H1 (cell line): ENCODE results near the gene GNG4. TPM values are rescaled to one million over a fixed set of nuclear protein-coding genes. Genes with fewer than 3 reads are reported as not detected.

ENCODE experiments used
- ATF2 ChIP-seq: IDR thresholded peaks from 2 replicates; pipeline ENCODE4 v1.6.1; 2012; ENCODE audit warnings: low read length, inconsistent platforms
- ATF3 ChIP-seq: IDR thresholded peaks from 2 replicates; pipeline ENCODE4 v1.6.1; 2011; ENCODE audit warnings: low read depth, mild to moderate bottlenecking, low read length; ENCODE audit not compliant: insufficient read depth
- BACH1 ChIP-seq: IDR thresholded peaks from 2 replicates; pipeline ENCODE4 v1.6.1; 2012; ENCODE audit warnings: low read length, improper control_type of control experiment
- CBX5 ChIP-seq: fragments of 300-800, 300-1000 bp; sonication (generic); IDR thresholded peaks from 2 replicates; pipeline ENCODE4 v1.7.1; 2016; ENCODE audit warnings: antibody characterized with exemption, low read length, low read depth
- CEBPB ChIP-seq: IDR thresholded peaks from 2 replicates; pipeline ENCODE4 v1.6.1; 2012; ENCODE audit warnings: low read depth, low read length
- EP300 ChIP-seq, 2 experiments: IDR thresholded peaks; 1 replicate in 1 of 2; 2 replicates in 1 of 2; pipeline ENCODE4 v1.6.1; 2011 to 2012; ENCODE audit warnings: low read depth in 2 of 2, low read length in 2 of 2, mild to moderate bottlenecking in 2 of 2, borderline replicate concordance in 1 of 2, inconsistent platforms in 1 of 2, moderate library complexity in 1 of 2
- GTF2F1 ChIP-seq: IDR thresholded peaks from 2 replicates; pipeline ENCODE4 v1.6.1; 2012; ENCODE audit warnings: low read depth, low read length, improper control_type of control experiment, borderline replicate concordance
- HDAC6 ChIP-seq: IDR thresholded peaks from one replicate; pipeline ENCODE4 v1.7.1; 2012; ENCODE audit warnings: low read depth, mild to moderate bottlenecking, inconsistent platforms, low read length, moderate library complexity
- NANOG ChIP-seq: IDR thresholded peaks from 2 replicates; pipeline ENCODE4 v1.6.1; 2011; ENCODE audit warnings: low read length, low read depth, mild to moderate bottlenecking, inconsistent platforms; ENCODE audit not compliant: insufficient read depth, poor library complexity, severe bottlenecking
- NRF1 ChIP-seq: IDR thresholded peaks from 2 replicates; pipeline ENCODE4 v1.6.1; 2011; ENCODE audit warnings: mild to moderate bottlenecking, low read depth, low read length, improper control_type of control experiment
- PHF8 ChIP-seq: fragments of 200-600 bp; sonication (generic); conservative IDR thresholded peaks from 2 replicates; pipeline ENCODE4 v1.7.1; 2012; ENCODE audit warnings: low read depth, mild to moderate bottlenecking, inconsistent platforms, low read length, moderate library complexity
- POLR2A ChIP-seq, 2 experiments: IDR thresholded peaks; 1 replicate in 1 of 2; 2 replicates in 1 of 2; pipeline ENCODE4 v1.6.1; 2011; ENCODE audit warnings: low read depth in 2 of 2, low read length in 2 of 2, mild to moderate bottlenecking in 2 of 2; ENCODE audit errors: control extremely low read depth in 1 of 2
- POLR2AphosphoS5 ChIP-seq: IDR thresholded peaks from 2 replicates; pipeline ENCODE4 v1.6.1; 2011; ENCODE audit warnings: low read depth, low read length
- RAD21 ChIP-seq, 2 experiments: IDR thresholded peaks in 1 of 2; conservative IDR thresholded peaks in 1 of 2; 2 replicates each; pipeline ENCODE4 v1.6.1; 2011; ENCODE audit warnings: low read depth in 2 of 2, low read length in 2 of 2, improper control_type of control experiment in 1 of 2, inconsistent platforms in 1 of 2, mild to moderate bottlenecking in 1 of 2, moderate library complexity in 1 of 2
- SIX5 ChIP-seq: IDR thresholded peaks from 2 replicates; pipeline ENCODE4 v1.6.1; 2011; ENCODE audit warnings: mild to moderate bottlenecking, low read depth, low read length
- SRF ChIP-seq: IDR thresholded peaks from 2 replicates; pipeline ENCODE4 v1.6.1; 2011; ENCODE audit warnings: mild to moderate bottlenecking, low read depth, low read length, moderate library complexity
- USF2 ChIP-seq: IDR thresholded peaks from 2 replicates; pipeline ENCODE4 v1.6.1; 2011; ENCODE audit warnings: low read length, improper control_type of control experiment
- YY1 ChIP-seq: IDR thresholded peaks from 2 replicates; pipeline ENCODE4 v1.6.1; 2011; ENCODE audit warnings: low read depth, mild to moderate bottlenecking, low read length
- polyA plus RNA-seq, 7 experiments: library from polyadenylated mRNA; depleted of rRNA in 3 of 7; stranded (reverse) in 5 of 7; unstranded in 2 of 7; fragments of >200 nt in 5 of 7; fragments of 200-250 nt in 2 of 7; gene quantifications; 1 replicate in 5 of 7; 2 replicates in 1 of 7; 4 replicates in 1 of 7; pipeline versions ENCODE4 v1.2.1 to v1.2.3, GENCODE V29; 2011 to 2013; ENCODE audit warnings: missing spikeins in 2 of 7, mixed read lengths in 2 of 7
- total RNA-seq: library from RNA; stranded (reverse); fragmentation: NEBNext Ultra II Directional; extraction: Animal tissue kit (Norgen Biotek cat#: 25700); gene quantifications from 2 replicates; pipeline ENCODE4 v1.2.1, GENCODE V29; 2021

GNG4 gene
- total and polyA plus RNA-seq, 2 of the 8 experiments (the other 6 are each of a cell fraction or from before 2014, with no cell fraction given) = 95.5 to 96.8 TPM

- no peak for TF ChIP-seq ATF2
- no peak for TF ChIP-seq EP300 (IDR thresholded peaks at IDR 0.05; ENCODE audit: borderline replicate concordance in 1 of 2, low read depth in 2 of 2, low read length in 2 of 2)
- no peak for TF ChIP-seq SIX5
- TF ChIP-seq POLR2AphosphoS5 = peak; percentile 36; the same call in 1 of the 2 replicates
- TF ChIP-seq NRF1 = no peak
- TF ChIP-seq RAD21 (IDR thresholded peaks at IDR 0.05 in 1 of 2, conservative IDR thresholded peaks at IDR 0.05 in 1 of 2; ENCODE audit: low read depth in 2 of 2, low read length in 2 of 2) = no peak
- no peak for TF ChIP-seq HDAC6
- no peak for TF ChIP-seq GTF2F1
- no peak for TF ChIP-seq USF2
- peak; percentile 20; the same call in 1 of the 2 replicates for TF ChIP-seq BACH1
- TF ChIP-seq ATF3 = no peak
- TF ChIP-seq CEBPB = no peak
- TF ChIP-seq SRF = no peak
- no peak; the same call in 1 of the 2 replicates for TF ChIP-seq PHF8
- TF ChIP-seq YY1 = no peak
- TF ChIP-seq NANOG = no peak
- 0 out of 3 replicates have a peak, but pooled peaks of 1 of the 2 experiments have one; percentile 39 for TF ChIP-seq POLR2A (IDR thresholded peaks at IDR 0.05; ENCODE audit: control extremely low read depth in 1 of 2, low read depth in 2 of 2, low read length in 2 of 2)
- TF ChIP-seq CBX5 = no peak
- TF ChIP-seq, all 59 proteins: peak for 9
Measured at GRCh38 chr1:235649368-235650163, at the start of gene GNG4 (continued).
